SK-N-MC (cell line): ENCODE results near the gene VASN.

Experiments
- EZH2 ChIP-seq: fragments of 200-600 bp; sonication (generic); IDR thresholded peaks from one replicate; pipeline ENCODE4 v1.6.1; 2017; ENCODE audit warnings: antibody characterized with exemption
- FOXP2 ChIP-seq: optimal IDR thresholded peaks from 2 replicates; pipeline ENCODE3; 2011; ENCODE audit warnings: mild to moderate bottlenecking, moderate library complexity; ENCODE audit not compliant: insufficient read depth; ENCODE audit errors: extremely low read length, control extremely low read depth

DNA sequence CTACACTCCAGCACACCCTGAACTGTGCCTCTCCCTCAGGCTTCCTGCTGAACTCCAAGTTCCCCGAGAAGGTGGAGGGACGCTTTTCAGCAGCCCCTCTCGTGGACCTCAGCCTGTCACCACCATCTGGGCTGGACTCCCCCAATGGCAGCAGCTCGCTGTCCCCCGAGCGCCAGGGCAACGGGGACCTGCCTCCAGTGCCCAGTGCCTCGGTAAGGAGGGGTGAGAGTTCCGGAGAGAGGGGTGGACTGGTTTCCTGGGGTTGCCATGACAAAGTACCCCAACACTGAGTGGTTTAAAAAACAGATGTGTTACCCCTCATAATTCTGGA lies 38.4 kb upstream of the VASN start:
- no peak for TF ChIP-seq FOXP2
- no peak for TF ChIP-seq EZH2
